ENCODE results near the gene OSER1.
A peak's percentile ranks its signal among the peaks of the same experiment; 100 is the strongest.

Gene OSER1

GRCh38 chr20:44187054-44187771 is 23.4 kb downstream of the OSER1 start, which contains the start of gene JPH2:
Gene JPH2, minus strand, starts transcription at chr20:44187188. Its CDS starts 483 bp downstream, at chr20:44186705.
- Histone ChIP-seq H2AFZ (ENCODE audit: low read length, unreplicated experiment) (peak within 1 kb of the TSS; percentile 72), H3K27me3 (ENCODE audit: insufficient read depth, low read length) (no peaks in the 10 kb centered on the region)

DNA sequence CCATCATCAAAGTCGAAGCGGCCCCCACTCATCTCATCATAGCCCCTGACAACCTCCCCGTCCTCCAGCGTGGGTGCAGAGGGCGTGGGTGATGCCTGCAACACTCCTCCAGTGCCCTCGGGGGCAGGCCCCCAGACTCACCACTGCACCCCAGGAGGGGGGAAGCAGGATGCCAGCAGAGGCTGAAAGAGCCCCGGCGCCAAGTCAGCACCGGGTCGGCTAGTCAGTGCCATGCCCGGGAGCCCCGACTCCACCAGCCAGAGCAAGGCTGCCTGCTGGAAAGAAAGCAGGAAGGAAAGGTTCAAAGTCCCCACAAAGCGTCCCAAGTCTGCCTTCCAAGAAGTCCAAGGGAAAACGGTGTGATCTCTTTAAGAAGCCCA is 23.9 kb downstream of the OSER1 start:
- Histone ChIP-seq H3K4me1 (ENCODE audit: control insufficient read depth, insufficient read depth, low read length, unreplicated experiment) (peaks cover 28% of the 10 kb centered on the region), H3K27ac (ENCODE audit: low read depth, low read length) (peak overlapping the region; percentile 80), H2AFZ (ENCODE audit: low read length, unreplicated experiment) (peak overlapping the region; percentile 72), H3K36me3 (ENCODE audit: insufficient read depth, low read length) (no peaks in the 10 kb centered on the region), H3K79me2 (ENCODE audit: control insufficient read depth, insufficient read depth, low read length, unreplicated experiment) (no peaks in the 10 kb centered on the region), H3K27me3 (ENCODE audit: insufficient read depth, low read length) (no peaks in the 10 kb centered on the region), H3K4me3 (ENCODE audit: low read depth, low read length) (peak overlapping the region; percentile 77)

More at GRCh38 chr20:44187054-44187771, 23.4 kb downstream of the OSER1 start, which contains the start of gene JPH2:
- H3K4me1 ChIP-seq (ENCODE audit: control insufficient read depth, insufficient read depth, low read length, unreplicated experiment) = peaks cover 28% of the 10 kb centered on the region
- H3K27ac ChIP-seq (ENCODE audit: low read depth, low read length) = peak within 1 kb of the TSS; percentile 80
- H3K4me3 ChIP-seq (ENCODE audit: low read depth, low read length) = peak within 1 kb of the TSS; percentile 77
- no peaks in the 10 kb centered on the region for H3K36me3 ChIP-seq (ENCODE audit: insufficient read depth, low read length)
- no peaks in the 10 kb centered on the region for H3K79me2 ChIP-seq (ENCODE audit: control insufficient read depth, insufficient read depth, low read length, unreplicated experiment)

DNA sequence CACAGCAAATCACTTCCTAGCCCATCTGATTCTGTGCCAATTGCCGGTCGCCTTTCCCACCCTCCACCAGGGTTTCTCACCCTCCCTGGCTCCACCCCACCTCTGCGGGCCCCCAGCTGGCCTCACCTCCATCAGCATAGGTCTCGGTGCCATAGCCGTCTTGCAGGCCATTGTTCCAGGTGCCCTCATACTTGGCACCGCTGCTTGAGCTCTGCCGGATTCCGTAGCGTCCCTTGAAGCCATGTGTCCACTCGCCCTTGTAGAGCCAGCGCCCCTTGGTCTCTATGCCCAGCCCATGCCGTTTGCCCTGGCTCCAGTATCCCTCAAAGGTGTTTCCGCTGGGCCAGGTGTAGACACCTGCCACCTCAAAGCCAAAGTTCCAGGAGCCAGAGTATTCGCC is 24.4 kb downstream of the OSER1 start:
- H3K4me3 ChIP-seq (ENCODE audit: low read depth, low read length) = peak overlapping the region; percentile 77
- H3K27ac ChIP-seq (ENCODE audit: low read depth, low read length) = no peak overlapping the region
- H3K79me2 ChIP-seq (ENCODE audit: control insufficient read depth, insufficient read depth, low read length, unreplicated experiment) = no peaks in the 10 kb centered on the region
- no peak overlapping the region for H2AFZ ChIP-seq (ENCODE audit: low read length, unreplicated experiment)
- peaks cover 28% of the 10 kb centered on the region for H3K4me1 ChIP-seq (ENCODE audit: control insufficient read depth, insufficient read depth, low read length, unreplicated experiment)
- H3K36me3 ChIP-seq (ENCODE audit: insufficient read depth, low read length) = no peaks in the 10 kb centered on the region
- H3K27me3 ChIP-seq (ENCODE audit: insufficient read depth, low read length) = no peaks in the 10 kb centered on the region

DNA sequence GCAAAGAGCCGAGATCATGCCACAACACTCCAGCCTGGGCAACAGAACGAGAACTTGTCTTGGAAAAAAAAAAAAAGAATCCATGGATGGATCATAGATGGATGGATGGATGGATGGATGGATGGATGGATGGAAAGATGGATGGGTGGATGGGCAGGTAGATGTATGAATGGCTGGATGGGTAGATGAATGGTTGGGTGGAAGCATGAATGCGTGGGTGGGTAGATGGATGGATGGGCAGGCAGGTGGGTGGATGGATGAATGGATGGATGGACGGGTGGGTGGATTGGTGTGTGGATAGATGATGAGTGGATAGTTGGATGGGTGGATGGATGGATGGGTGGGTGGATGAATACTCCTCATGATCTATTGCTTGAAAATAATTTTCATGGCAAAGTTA is 25.0 kb downstream of the OSER1 start:
- Histone ChIP-seq H3K36me3 (ENCODE audit: insufficient read depth, low read length) (no peaks in the 10 kb centered on the region), H3K79me2 (ENCODE audit: control insufficient read depth, insufficient read depth, low read length, unreplicated experiment) (no peaks in the 10 kb centered on the region), H3K4me1 (ENCODE audit: control insufficient read depth, insufficient read depth, low read length, unreplicated experiment) (peaks cover 28% of the 10 kb centered on the region)

DNA sequence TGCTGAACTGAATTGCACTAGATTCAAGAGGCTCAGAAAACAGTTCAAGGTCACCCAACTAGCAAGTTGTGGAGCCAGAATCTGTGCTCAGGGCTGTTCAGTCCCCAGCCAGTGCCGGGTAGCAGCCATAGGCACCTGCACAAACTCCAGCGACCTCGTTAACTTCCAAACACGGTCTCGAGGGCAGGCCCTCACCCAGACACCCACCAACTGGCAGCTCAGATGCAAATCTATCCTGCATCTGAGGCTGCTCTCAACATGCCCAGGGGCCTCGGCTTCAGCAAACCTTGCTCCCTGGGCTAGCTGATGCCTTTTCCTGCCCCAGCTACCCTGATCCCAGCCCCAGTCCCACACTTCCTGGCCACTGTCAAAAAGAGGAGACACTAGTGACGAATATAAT is 27.3 kb downstream of the OSER1 start:
- H3K4me1 ChIP-seq (ENCODE audit: control insufficient read depth, insufficient read depth, low read length, unreplicated experiment) = peaks cover 20% of the 10 kb centered on the region
- no peak overlapping the region for H3K4me3 ChIP-seq (ENCODE audit: low read depth, low read length)
- H3K27ac ChIP-seq (ENCODE audit: low read depth, low read length) = no peak overlapping the region
- H3K79me2 ChIP-seq (ENCODE audit: control insufficient read depth, insufficient read depth, low read length, unreplicated experiment) = no peaks in the 10 kb centered on the region
- no peaks in the 10 kb centered on the region for H3K27me3 ChIP-seq (ENCODE audit: insufficient read depth, low read length)
- H2AFZ ChIP-seq (ENCODE audit: low read length, unreplicated experiment) = no peak overlapping the region
- no peaks in the 10 kb centered on the region for H3K36me3 ChIP-seq (ENCODE audit: insufficient read depth, low read length)

More for the DNA sequence above, 25.0 kb downstream of the OSER1 start:
- Histone ChIP-seq H2AFZ (ENCODE audit: low read length, unreplicated experiment) (no peak overlapping the region), H3K27me3 (ENCODE audit: insufficient read depth, low read length) (no peaks in the 10 kb centered on the region), H3K27ac (ENCODE audit: low read depth, low read length) (no peak overlapping the region), H3K4me3 (ENCODE audit: low read depth, low read length) (no peak overlapping the region)

DNA sequence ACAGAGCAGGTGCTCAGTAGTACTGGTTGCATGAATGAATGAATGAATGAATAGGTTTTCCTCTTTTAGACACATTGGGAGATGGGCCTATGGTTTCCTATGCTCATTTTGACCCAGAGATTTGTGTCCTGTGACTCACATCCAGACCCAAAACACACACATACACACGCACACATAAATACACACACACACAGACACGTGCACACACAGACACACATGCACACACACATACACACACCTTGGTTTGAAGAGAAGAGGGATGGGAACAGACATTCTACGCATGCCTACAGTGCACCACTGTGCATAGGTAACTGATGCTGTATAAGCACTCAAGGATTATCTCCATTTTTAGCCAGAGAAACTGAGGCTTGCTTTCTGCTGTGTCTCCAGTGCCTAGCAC is 27.7 kb downstream of the OSER1 start:
- no peaks in the 10 kb centered on the region for H3K27me3 ChIP-seq (ENCODE audit: insufficient read depth, low read length)
- H3K79me2 ChIP-seq (ENCODE audit: control insufficient read depth, insufficient read depth, low read length, unreplicated experiment) = no peaks in the 10 kb centered on the region
- H3K4me3 ChIP-seq (ENCODE audit: low read depth, low read length) = no peak overlapping the region
- peaks cover 16% of the 10 kb centered on the region for H3K4me1 ChIP-seq (ENCODE audit: control insufficient read depth, insufficient read depth, low read length, unreplicated experiment)
- H2AFZ ChIP-seq (ENCODE audit: low read length, unreplicated experiment) = no peak overlapping the region
- no peak overlapping the region for H3K27ac ChIP-seq (ENCODE audit: low read depth, low read length)
- H3K36me3 ChIP-seq (ENCODE audit: insufficient read depth, low read length) = no peaks in the 10 kb centered on the region

- Histone ChIP-seq H3K4me1 (ENCODE audit: control insufficient read depth, insufficient read depth, low read length, unreplicated experiment) (peaks cover 10% of the 10 kb centered on the region), H3K36me3 (ENCODE audit: insufficient read depth, low read length) (no peaks in the 10 kb centered on the region), H2AFZ (ENCODE audit: low read length, unreplicated experiment) (no peak overlapping the region), H3K27ac (ENCODE audit: low read depth, low read length) (no peak overlapping the region), H3K79me2 (ENCODE audit: control insufficient read depth, insufficient read depth, low read length, unreplicated experiment) (no peaks in the 10 kb centered on the region), H3K27me3 (ENCODE audit: insufficient read depth, low read length) (no peaks in the 10 kb centered on the region), H3K4me3 (ENCODE audit: low read depth, low read length) (no peak overlapping the region)
These were observed 28.3 kb downstream of the OSER1 start for GRCh38 chr20:44182135-44182765.

- Histone ChIP-seq H2AFZ (ENCODE audit: low read length, unreplicated experiment) (no peak overlapping the region), H3K4me3 (ENCODE audit: low read depth, low read length) (no peak overlapping the region), H3K27ac (ENCODE audit: low read depth, low read length) (no peak overlapping the region)
These were observed 29.0 kb downstream of the OSER1 start for GRCh38 chr20:44181611-44182010.

DNA sequence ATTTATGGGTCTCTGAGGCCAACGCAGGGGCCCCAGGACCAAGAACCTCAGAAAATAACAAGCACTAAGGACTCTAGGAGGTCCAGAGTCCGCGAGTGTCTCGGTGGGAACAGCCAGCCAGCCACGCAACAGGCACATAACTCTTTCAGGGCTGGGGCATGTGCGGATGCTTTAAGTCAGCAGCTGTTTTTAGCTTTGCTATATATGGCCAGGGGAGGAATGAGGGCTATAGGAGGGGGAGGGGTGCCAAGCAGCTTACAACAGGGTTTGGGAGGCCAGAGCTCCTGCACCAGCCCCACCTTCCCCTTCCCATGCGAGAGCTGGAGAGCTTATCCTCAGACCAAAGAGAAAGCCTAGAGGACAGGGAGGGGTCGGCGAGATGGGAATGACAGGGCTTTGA is 29.8 kb downstream of the OSER1 start:
- Histone ChIP-seq H3K4me3 (ENCODE audit: low read depth, low read length) (no peak overlapping the region), H3K36me3 (ENCODE audit: insufficient read depth, low read length) (no peaks in the 10 kb centered on the region), H3K4me1 (ENCODE audit: control insufficient read depth, insufficient read depth, low read length, unreplicated experiment) (no peaks in the 10 kb centered on the region), H3K79me2 (ENCODE audit: control insufficient read depth, insufficient read depth, low read length, unreplicated experiment) (no peaks in the 10 kb centered on the region), H3K27ac (ENCODE audit: low read depth, low read length) (no peak overlapping the region), H2AFZ (ENCODE audit: low read length, unreplicated experiment) (no peak overlapping the region), H3K27me3 (ENCODE audit: insufficient read depth, low read length) (no peaks in the 10 kb centered on the region)

More at GRCh38 chr20:44181611-44182010, 29.0 kb downstream of the OSER1 start:
- Histone ChIP-seq H3K36me3 (ENCODE audit: insufficient read depth, low read length) (no peaks in the 10 kb centered on the region), H3K27me3 (ENCODE audit: insufficient read depth, low read length) (no peaks in the 10 kb centered on the region), H3K4me1 (ENCODE audit: control insufficient read depth, insufficient read depth, low read length, unreplicated experiment) (peaks cover 4% of the 10 kb centered on the region), H3K79me2 (ENCODE audit: control insufficient read depth, insufficient read depth, low read length, unreplicated experiment) (no peaks in the 10 kb centered on the region)

GRCh38 chr20:44176833-44177534 is 33.6 kb downstream of the OSER1 start:
- Histone ChIP-seq H3K27ac (ENCODE audit: low read depth, low read length) (no peak overlapping the region), H3K4me3 (ENCODE audit: low read depth, low read length) (no peak overlapping the region)

More at GRCh38 chr20:44176833-44177534, 33.6 kb downstream of the OSER1 start:
- peaks cover 2% of the 10 kb centered on the region for H3K4me1 ChIP-seq (ENCODE audit: control insufficient read depth, insufficient read depth, low read length, unreplicated experiment)
- H3K79me2 ChIP-seq (ENCODE audit: control insufficient read depth, insufficient read depth, low read length, unreplicated experiment) = no peaks in the 10 kb centered on the region
- H2AFZ ChIP-seq (ENCODE audit: low read length, unreplicated experiment) = no peak overlapping the region
- H3K27me3 ChIP-seq (ENCODE audit: insufficient read depth, low read length) = no peaks in the 10 kb centered on the region
- no peaks in the 10 kb centered on the region for H3K36me3 ChIP-seq (ENCODE audit: insufficient read depth, low read length)

Measured in ACC112 (cell line).